ENCODE measurements around the gene EIF4EBP2. TPM values are rescaled to one million over a fixed set of nuclear protein-coding genes. Genes with fewer than 3 reads are reported as not detected.
A peak's percentile ranks its signal among the peaks of the same experiment; 100 is the strongest.

The EIF4EBP2 gene
- total and polyA plus RNA-seq, 2 experiments from 2014 or later = 18.2 to 34.8 TPM

DNA sequence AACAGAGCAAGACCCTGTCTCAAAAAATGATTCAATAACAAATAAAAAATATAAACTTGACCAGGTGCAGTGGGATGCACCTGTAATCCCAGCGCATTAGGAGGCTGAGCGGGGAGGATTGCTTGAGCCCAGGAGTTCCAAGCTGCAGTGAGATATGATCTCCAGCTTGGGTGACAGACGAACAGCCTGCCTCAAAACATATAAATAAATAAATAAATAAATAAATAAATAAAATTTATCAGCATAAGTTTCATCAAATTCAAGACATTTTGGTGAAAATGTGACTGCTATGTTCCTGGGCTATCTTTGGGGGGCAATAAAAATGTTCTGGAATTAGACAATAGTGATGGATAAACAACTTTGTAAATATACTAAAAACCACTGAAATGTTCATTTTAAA, 4.8 kb upstream of the EIF4EBP2 start:
- H3K9me3 ChIP-seq (ENCODE audit: low read depth) = no peaks in the 10 kb centered on the region
- H3K27me3 ChIP-seq (replicated peaks; ENCODE audit: insufficient read depth) = no peaks in the 10 kb centered on the region
- TF ChIP-seq EZH2 (IDR thresholded peaks at IDR 0.05; ENCODE audit: insufficient read depth, poor library complexity, severe bottlenecking) (no peak), EZH2phosphoT487 (IDR thresholded peaks at IDR 0.05; ENCODE audit: insufficient read depth, low read depth) (no peak)
- no peak overlapping the region for H3K27ac ChIP-seq
- no peak overlapping the region for H2AFZ ChIP-seq
- in situ Hi-C loops (cut with MboI) = no loop called here
- H3K9ac ChIP-seq = no peak overlapping the region
- no peak overlapping the region for H3K4me3 ChIP-seq
- WGBS, 2 experiments (ENCODE audit: low coverage in 1 of 2, low lambda C conversion rate in 2 of 2, missing lambda C conversion rate in 2 of 2) = 74 to 77% methylated on average over 3 of the region's 3 CpGs
- H3K4me1 ChIP-seq (ENCODE audit: insufficient read depth) = peaks cover 4% of the 10 kb centered on the region
- no peaks in the 10 kb centered on the region for H3K36me3 ChIP-seq (ENCODE audit: low read depth)
- H3K4me2 ChIP-seq (ENCODE audit: unreplicated experiment) = no peak overlapping the region
- H3F3A ChIP-seq (ENCODE audit: insufficient read depth) = no peaks in the 10 kb centered on the region
- no peaks in the 10 kb centered on the region for H4K20me1 ChIP-seq (ENCODE audit: insufficient read depth)
- DNase-seq = no peak
- peaks cover 2% of the 10 kb centered on the region for H3K79me2 ChIP-seq (ENCODE audit: insufficient read depth)
- no peaks in the 10 kb centered on the region for H3K9me2 ChIP-seq (ENCODE audit: insufficient read depth)

DNA sequence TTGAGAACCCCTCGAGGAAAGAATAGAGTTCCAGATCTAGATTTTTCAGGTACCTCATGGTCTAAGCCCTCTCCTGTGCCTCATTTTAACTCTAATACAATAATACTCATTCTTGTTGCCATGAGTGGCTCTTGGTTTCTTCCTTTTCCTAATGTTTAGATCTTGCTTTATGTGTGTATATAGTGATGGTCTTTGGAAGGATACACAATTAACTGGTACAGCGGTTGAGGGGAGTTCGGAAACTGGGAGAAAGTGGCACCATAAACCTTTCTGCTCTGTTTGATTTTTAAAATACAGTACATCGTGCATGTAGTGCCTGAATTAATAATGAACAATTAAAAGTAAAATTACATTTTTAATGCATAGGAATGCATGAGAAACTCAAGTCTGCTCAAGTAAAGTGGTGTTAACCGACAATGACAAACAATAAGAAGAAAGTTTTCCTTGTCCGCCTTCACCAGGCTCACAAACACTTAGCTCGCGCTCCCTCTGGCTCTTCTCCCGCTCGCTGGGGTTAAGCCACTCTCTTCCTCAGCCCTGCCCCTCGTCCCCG, 386 bp upstream of the EIF4EBP2 start:
- 1 to 2% methylated on average over 12 of the region's 12 CpGs for WGBS, 2 experiments (ENCODE audit: low coverage in 1 of 2, low lambda C conversion rate in 2 of 2, missing lambda C conversion rate in 2 of 2)
- Histone ChIP-seq H3K4me3 (peak overlapping the region; percentile 100), H3K27ac (no peak overlapping the region; the same call in 1 of the 2 replicates), H2AFZ (peak overlapping the region; percentile 93), H3K4me2 (ENCODE audit: unreplicated experiment) (peak overlapping the region; percentile 79), H3K79me2 (ENCODE audit: insufficient read depth) (peaks cover 42% of the 10 kb centered on the region), H3K27me3 (replicated peaks; ENCODE audit: insufficient read depth) (no peaks in the 10 kb centered on the region), H4K20me1 (ENCODE audit: insufficient read depth) (peaks cover 5% of the 10 kb centered on the region), H3F3A (ENCODE audit: insufficient read depth) (peaks cover 21% of the 10 kb centered on the region), H3K9me2 (ENCODE audit: insufficient read depth) (no peaks in the 10 kb centered on the region), H3K9me3 (ENCODE audit: low read depth) (no peaks in the 10 kb centered on the region), H3K9ac (peak overlapping the region; percentile 98), H3K36me3 (ENCODE audit: low read depth) (no peaks in the 10 kb centered on the region), H3K4me1 (ENCODE audit: insufficient read depth) (peaks cover 19% of the 10 kb centered on the region)
- no peak for TF ChIP-seq EZH2phosphoT487 (IDR thresholded peaks at IDR 0.05; ENCODE audit: insufficient read depth, low read depth)
- no peak for TF ChIP-seq EZH2 (IDR thresholded peaks at IDR 0.05; ENCODE audit: insufficient read depth, poor library complexity, severe bottlenecking)
- in situ Hi-C loops (cut with MboI) = no loop called here
- no peak for DNase-seq

DNA sequence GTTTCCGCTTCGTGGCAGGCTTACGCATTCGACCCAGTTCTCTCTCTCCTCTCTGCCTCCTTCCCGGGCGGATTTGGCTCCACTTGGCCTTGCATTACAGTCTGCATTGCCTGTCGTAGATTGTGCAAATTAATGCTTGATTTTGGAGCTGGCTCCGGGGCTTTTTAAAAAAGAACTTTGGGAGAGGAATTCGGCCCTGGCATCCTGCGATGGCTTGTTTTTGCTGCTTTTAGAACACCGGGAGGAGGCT, 767 bp downstream of the EIF4EBP2 start:
- in situ Hi-C loops (cut with MboI) = no loop called here
- H3K27ac ChIP-seq = peak overlapping the region; percentile 94
- TF ChIP-seq EZH2phosphoT487 (IDR thresholded peaks at IDR 0.05; ENCODE audit: insufficient read depth, low read depth) (no peak), EZH2 (IDR thresholded peaks at IDR 0.05; ENCODE audit: insufficient read depth, poor library complexity, severe bottlenecking) (no peak)

DNA sequence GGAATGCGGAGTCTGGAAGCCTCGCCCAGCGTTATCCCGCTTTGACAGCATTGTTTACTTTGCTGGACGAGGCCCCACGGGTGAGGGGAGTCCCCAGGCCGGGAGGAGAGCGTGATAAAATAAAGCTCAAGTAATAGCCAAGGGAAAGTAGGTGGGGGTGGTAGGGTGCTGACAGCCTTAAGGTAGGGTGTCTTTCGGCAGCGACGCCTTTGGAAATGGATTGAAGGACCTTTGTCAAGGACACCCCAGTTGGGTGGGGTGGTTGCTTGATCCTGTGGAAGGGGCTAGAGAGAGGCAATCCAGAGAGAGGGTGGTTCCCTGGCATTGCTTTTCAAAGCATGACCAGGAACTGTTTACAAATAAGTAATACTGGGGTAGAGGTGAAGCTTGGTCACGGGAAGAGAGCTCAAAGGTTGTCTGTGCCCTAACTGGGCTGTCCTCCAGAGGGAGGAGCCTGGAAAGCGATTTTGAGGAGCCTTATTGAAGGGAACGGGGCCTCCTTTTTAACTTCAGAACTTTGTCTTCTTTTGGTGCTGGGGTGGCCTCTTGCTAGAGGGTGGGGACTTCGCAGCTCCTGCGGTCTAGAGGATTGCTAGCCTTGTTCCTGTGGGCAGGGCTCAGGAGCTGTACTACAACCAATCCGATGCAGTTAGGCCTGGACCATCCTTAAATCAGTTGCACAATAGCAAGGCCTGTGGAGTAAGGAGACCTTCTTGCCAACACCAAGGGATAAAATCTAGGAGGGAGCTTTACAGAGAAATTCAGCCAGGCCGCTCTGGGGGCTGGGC, 1.3 kb downstream of the EIF4EBP2 start:
- Histone ChIP-seq H3K79me2 (ENCODE audit: insufficient read depth) (peaks cover 59% of the 10 kb centered on the region), H3K36me3 (ENCODE audit: low read depth) (no peaks in the 10 kb centered on the region), H2AFZ (0 out of 2 replicates have a peak overlapping the region, but pooled peaks have one; percentile 28), H3K9me2 (ENCODE audit: insufficient read depth) (no peaks in the 10 kb centered on the region), H3K27me3 (replicated peaks; ENCODE audit: insufficient read depth) (no peaks in the 10 kb centered on the region), H3K9me3 (ENCODE audit: low read depth) (no peaks in the 10 kb centered on the region), H3K4me1 (ENCODE audit: insufficient read depth) (peaks cover 31% of the 10 kb centered on the region), H3K27ac (peak overlapping the region; percentile 94), H3K4me3 (peak overlapping the region; percentile 100), H3F3A (ENCODE audit: insufficient read depth) (peaks cover 23% of the 10 kb centered on the region), H3K4me2 (ENCODE audit: unreplicated experiment) (peak overlapping the region; percentile 95), H3K9ac (peak overlapping the region; percentile 98), H4K20me1 (ENCODE audit: insufficient read depth) (peaks cover 22% of the 10 kb centered on the region)
- TF ChIP-seq EZH2phosphoT487 (IDR thresholded peaks at IDR 0.05; ENCODE audit: insufficient read depth, low read depth) = no peak
- no peak for TF ChIP-seq EZH2 (IDR thresholded peaks at IDR 0.05; ENCODE audit: insufficient read depth, poor library complexity, severe bottlenecking)
- in situ Hi-C loops (cut with MboI) = no loop called here
- 1% methylated on average over 18 of the region's 18 CpGs for WGBS, 2 experiments (ENCODE audit: low coverage in 1 of 2, low lambda C conversion rate in 2 of 2, missing lambda C conversion rate in 2 of 2)
- DNase-seq = peak; percentile 97

More for the DNA sequence above, 767 bp downstream of the EIF4EBP2 start:
- Histone ChIP-seq H2AFZ (0 out of 2 replicates have a peak overlapping the region, but pooled peaks have one; percentile 28), H3K9ac (peak overlapping the region; percentile 98), H3F3A (ENCODE audit: insufficient read depth) (peaks cover 21% of the 10 kb centered on the region), H3K27me3 (replicated peaks; ENCODE audit: insufficient read depth) (no peaks in the 10 kb centered on the region), H4K20me1 (ENCODE audit: insufficient read depth) (peaks cover 17% of the 10 kb centered on the region), H3K36me3 (ENCODE audit: low read depth) (no peaks in the 10 kb centered on the region), H3K4me3 (peak overlapping the region; percentile 100), H3K4me1 (ENCODE audit: insufficient read depth) (peaks cover 29% of the 10 kb centered on the region), H3K9me3 (ENCODE audit: low read depth) (no peaks in the 10 kb centered on the region), H3K4me2 (ENCODE audit: unreplicated experiment) (peak overlapping the region; percentile 95), H3K79me2 (ENCODE audit: insufficient read depth) (peaks cover 53% of the 10 kb centered on the region), H3K9me2 (ENCODE audit: insufficient read depth) (no peaks in the 10 kb centered on the region)
- peak; percentile 69 for DNase-seq
- 1 to 2% methylated on average over 11 of the region's 11 CpGs for WGBS, 2 experiments (ENCODE audit: low coverage in 1 of 2, low lambda C conversion rate in 2 of 2, missing lambda C conversion rate in 2 of 2)

Measured in GM23248 (cell line).